ENCODE results near the gene LRRC61.

Gene LRRC61

GRCh38 chr7:150329331-150330120 is 6.4 kb downstream of the LRRC61 start:
- H3K4me3 ChIP-seq (ENCODE audit: low read length): no peak overlapping the region
- TF ChIP-seq CTCF (conservative IDR thresholded peaks at IDR 0.05; ENCODE audit: low read depth, low read length): no peak
- no peak for DNase-seq (ENCODE audit: low read depth)

GRCh38 chr7:150330211-150330885 is 7.2 kb downstream of the LRRC61 start:
- H3K4me3 ChIP-seq (ENCODE audit: low read length): no peak overlapping the region
- no peak for TF ChIP-seq CTCF (conservative IDR thresholded peaks at IDR 0.05; ENCODE audit: low read depth, low read length)
- DNase-seq (ENCODE audit: low read depth): no peak

- no peak overlapping the region for H3K4me3 ChIP-seq (ENCODE audit: low read length)
- no peak for DNase-seq (ENCODE audit: low read depth)
- TF ChIP-seq CTCF (conservative IDR thresholded peaks at IDR 0.05; ENCODE audit: low read depth, low read length): no peak
Measured at GRCh38 chr7:150332852-150333635, 9.9 kb downstream of the LRRC61 start.

GRCh38 chr7:150333659-150334058 is 10.5 kb downstream of the LRRC61 start:
- H3K4me3 ChIP-seq (ENCODE audit: low read length): no peak overlapping the region
- no peak for TF ChIP-seq CTCF (conservative IDR thresholded peaks at IDR 0.05; ENCODE audit: low read depth, low read length)
- no peak for DNase-seq (ENCODE audit: low read depth)

GRCh38 chr7:150334108-150334507 is 11.0 kb downstream of the LRRC61 start:
- no peak for TF ChIP-seq CTCF (conservative IDR thresholded peaks at IDR 0.05; ENCODE audit: low read depth, low read length)
- H3K4me3 ChIP-seq (ENCODE audit: low read length): no peak overlapping the region
- DNase-seq (ENCODE audit: low read depth): no peak

GRCh38 chr7:150335108-150335773 is 12.1 kb downstream of the LRRC61 start:
- H3K4me3 ChIP-seq (ENCODE audit: low read length): no peak overlapping the region
- no peak for TF ChIP-seq CTCF (conservative IDR thresholded peaks at IDR 0.05; ENCODE audit: low read depth, low read length)
- DNase-seq (ENCODE audit: low read depth): no peak
